HepG2 (cell line): Measurements from ENCODE around the gene SESN1. TPM values are rescaled to one million over a fixed set of nuclear protein-coding genes. Genes with fewer than 3 reads are reported as not detected.

Source experiments
- ARNT2 ChIP-seq: sonication (generic); formaldehyde crosslinking; IDR thresholded peaks from 2 replicates; pipeline ENCODE4 v1.8.0; 2022; ENCODE audit warnings: mild to moderate bottlenecking, low read depth, missing genetic modification reagents, moderate library complexity
- DZIP1 ChIP-seq: sonication (generic); formaldehyde crosslinking; IDR thresholded peaks from 2 replicates; pipeline ENCODE4 v1.5.0; 2020; ENCODE audit warnings: mild to moderate bottlenecking, missing genetic modification reagents
- ZBTB2 ChIP-seq: sonication (generic); formaldehyde crosslinking; IDR thresholded peaks from 2 replicates; pipeline ENCODE4 v1.8.0; 2022; ENCODE audit warnings: low read depth, missing genetic modification reagents
- ZC3H13 ChIP-seq: sonication (generic); formaldehyde crosslinking; IDR thresholded peaks from 2 replicates; pipeline ENCODE4 v1.8.1; 2023; ENCODE audit warnings: mild to moderate bottlenecking, missing genetic modification reagents, moderate library complexity
- polyA plus RNA-seq, 8 experiments: library from polyadenylated mRNA; depleted of rRNA in 3 of 8; stranded (reverse) in 7 of 8; unstranded in 1 of 8; fragments of >200 nt; fragmentation: Illumina TruSeq in 4 of 8; extraction: Trizol in 4 of 8; gene quantifications; 2 replicates each; pipeline versions ENCODE4 v1.2.1 to v1.2.3, GENCODE V29; 2011 to 2016; ENCODE audit warnings: low read depth in 4 of 8, missing spikeins in 1 of 8, mixed read lengths in 1 of 8; ENCODE audit not compliant: insufficient read depth in 1 of 8
- total RNA-seq, 5 experiments: library from RNA; depleted of rRNA; stranded (reverse); fragments of >200 nt; fragmentation: Illumina TruSeq; extraction: Trizol; gene quantifications; 2 replicates each; pipeline ENCODE4 v1.2.3, GENCODE V29; 2016; ENCODE audit warnings: low read depth in 1 of 5
- TF ChIP-seq, protein P1 (sequence below): sonication (generic); formaldehyde crosslinking; IDR thresholded peaks from 2 replicates; pipeline ENCODE4 v1.4.0; 2020; ENCODE audit warnings: missing genetic modification reagents

SESN1 gene
- total and polyA plus RNA-seq, 2 of the 13 experiments (the other 11 are each of a cell fraction or from before 2014, with no cell fraction given): 24.9 to 44.7 TPM

DNA sequence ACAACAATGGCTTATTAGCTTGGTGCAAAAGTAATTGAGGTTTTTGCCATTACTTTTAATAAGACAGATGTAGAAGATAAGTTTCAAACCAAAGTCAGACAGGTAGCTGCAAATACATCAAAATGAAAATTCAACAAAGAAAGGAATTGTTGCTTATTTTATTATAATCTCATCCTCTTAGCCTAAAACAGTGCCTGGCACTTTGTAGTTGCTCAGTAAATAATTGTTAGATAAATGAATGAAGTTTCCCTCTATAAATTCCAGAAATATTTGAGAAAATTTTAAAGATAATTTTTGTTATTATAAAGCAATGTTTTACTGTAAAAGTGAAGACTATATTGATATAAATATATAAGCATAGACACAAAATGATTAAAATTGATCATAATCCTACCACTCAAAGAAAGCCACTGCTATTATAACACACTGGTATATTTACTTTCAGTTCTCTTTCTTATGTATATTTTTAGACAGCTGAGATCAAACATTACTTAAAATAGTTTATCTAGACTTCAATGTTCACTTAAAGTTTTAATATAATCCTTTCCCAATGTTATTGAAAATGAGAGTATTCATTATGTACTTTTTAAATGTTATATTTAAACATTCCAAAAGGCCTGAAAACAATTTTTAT lies 42.5 kb downstream of the SESN1 start (continued):
- TF ChIP-seq ZBTB2 (CRISPR knock-in tag) (no peak), ARNT2 (CRISPR knock-in tag) (no peak), DZIP1 (CRISPR knock-in tag) (no peak), ZC3H13 (CRISPR knock-in tag) (no peak)
- TF ChIP-seq, protein P1, sequence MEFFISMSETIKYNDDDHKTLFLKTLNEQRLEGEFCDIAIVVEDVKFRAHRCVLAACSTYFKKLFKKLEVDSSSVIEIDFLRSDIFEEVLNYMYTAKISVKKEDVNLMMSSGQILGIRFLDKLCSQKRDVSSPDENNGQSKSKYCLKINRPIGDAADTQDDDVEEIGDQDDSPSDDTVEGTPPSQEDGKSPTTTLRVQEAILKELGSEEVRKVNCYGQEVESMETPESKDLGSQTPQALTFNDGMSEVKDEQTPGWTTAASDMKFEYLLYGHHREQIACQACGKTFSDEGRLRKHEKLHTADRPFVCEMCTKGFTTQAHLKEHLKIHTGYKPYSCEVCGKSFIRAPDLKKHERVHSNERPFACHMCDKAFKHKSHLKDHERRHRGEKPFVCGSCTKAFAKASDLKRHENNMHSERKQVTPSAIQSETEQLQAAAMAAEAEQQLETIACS (CRISPR knock-in tag): no peak
